Muscle of arm (tissue), 12 donors: ENCODE measurements around the gene GPR152. TPM values are rescaled to one million over a fixed set of nuclear protein-coding genes. Genes with fewer than 3 reads are reported as not detected.

Experiments used
- DNase-seq: peaks from one replicate; pipeline ENCODE4 v3.0.0-alpha.2; 2013
- polyA plus RNA-seq, 12 donors: library from polyadenylated mRNA; unstranded; fragments of 120-200 nt; gene quantifications; one replicate each; pipeline ENCODE4 v1.2.1, GENCODE V29; 2013; ENCODE audit not compliant: insufficient read length in 12 of 12

Gene GPR152
- polyA plus RNA-seq, 12 donors: not detected

GRCh38 chr11:67440229-67441097 is 12.1 kb downstream of the GPR152 start:
- DNase-seq: no peak

GRCh38 chr11:67439321-67440228 is 13.0 kb downstream of the GPR152 start:
- no peak for DNase-seq

DNA sequence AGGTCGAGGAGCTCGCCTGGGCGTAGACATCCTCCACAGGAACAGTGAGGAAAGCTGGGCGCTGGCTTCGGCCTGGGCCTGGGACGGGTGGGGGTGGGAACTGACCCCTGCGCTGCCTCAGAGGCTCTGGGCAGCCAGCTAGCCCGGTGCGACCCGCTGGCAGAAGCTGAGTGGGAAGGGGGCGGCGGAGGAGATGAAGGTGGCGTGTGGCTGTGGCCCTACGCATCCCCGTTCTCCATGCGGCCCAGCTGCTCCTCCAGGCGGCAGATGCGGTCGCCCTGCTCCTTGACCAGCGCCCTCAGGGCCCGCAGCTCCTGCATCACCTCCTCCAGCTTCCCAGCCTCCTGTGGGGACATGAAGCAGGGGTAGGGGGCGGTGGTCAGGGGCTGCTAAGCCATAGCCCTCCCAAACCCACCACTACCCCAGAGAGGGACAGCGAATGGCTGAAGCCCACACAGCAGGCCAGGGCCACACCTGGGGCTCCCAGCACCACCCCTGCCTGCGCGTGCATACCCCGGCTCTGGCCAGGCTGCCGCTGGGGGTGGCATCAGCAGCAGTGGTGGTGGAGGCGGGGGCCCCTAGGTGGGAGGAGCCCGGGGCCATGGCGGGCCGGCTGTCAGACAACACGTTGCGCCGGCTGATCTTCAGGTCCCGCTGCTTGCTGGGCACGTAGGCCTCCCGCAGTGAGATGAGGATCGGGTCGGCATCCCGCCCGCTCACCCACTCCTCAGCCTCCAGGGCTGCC is 14.2 kb downstream of the GPR152 start:
- DNase-seq: no peak

DNA sequence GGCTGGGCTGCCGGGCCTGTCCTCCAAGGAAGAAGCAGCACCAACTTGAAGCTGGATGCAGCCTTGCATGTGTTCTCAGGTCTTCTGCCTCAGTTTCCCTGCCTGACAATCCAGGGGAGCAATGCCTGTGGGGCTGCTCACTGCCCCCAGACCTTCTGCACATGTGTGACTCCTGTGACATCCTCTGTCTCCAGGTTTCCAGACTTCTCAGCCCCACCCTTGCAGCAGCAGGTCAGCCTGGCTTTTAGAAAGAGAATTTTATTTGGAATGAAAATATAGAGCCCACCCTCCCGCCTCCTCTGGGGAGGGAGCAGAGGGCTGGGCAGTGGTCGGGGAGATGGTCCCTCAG is 14.7 kb downstream of the GPR152 start:
- no peak for DNase-seq

DNA sequence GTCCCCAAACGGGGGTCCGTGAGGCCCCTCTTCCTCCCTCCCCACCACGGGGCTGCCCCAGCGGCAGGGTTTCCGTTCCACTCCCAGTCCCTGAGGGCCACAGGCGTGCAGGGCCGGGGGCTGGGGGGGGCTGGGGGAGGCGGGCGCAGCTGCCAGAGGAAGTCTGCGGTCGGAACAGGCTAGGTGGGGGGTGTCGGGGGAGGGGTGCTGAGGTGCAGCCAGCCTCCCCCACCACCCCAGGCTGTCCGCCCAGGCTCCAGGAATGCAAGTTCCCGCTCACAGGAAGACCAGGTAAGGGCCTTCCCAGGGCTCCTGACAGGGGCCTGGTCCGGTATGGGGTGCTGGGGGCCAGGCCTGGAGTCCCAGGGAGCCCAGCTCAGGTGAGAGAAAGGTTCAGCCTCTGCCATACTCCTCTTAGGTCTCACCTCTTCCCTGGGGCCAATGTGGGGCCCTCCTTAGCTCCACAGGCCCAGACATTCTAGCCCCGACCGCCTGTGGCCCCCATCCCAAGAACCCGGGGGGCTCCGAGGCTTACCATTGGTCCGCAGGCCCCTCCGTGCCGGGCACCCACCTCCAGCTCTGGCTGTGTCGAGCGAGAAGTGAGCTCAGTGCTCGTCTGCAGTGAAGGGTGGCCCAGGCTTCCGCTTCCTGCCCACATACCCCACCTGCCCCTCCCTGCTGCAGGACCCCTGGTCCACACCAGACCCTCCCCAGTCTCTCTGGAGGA is 15.3 kb downstream of the GPR152 start, which contains the start of gene PTPRCAP:
TSS of gene PTPRCAP (minus strand) at position 601 of the 727 bp plus-strand sequence. CDS start at position 538, 63 bp downstream.
- no peak for DNase-seq

GRCh38 chr11:67436459-67437081 is 16.0 kb downstream of the GPR152 start:
- DNase-seq: no peak

- DNase-seq: no peak
Observed at GRCh38 chr11:67435727-67436458, 16.6 kb downstream of the GPR152 start.

DNA sequence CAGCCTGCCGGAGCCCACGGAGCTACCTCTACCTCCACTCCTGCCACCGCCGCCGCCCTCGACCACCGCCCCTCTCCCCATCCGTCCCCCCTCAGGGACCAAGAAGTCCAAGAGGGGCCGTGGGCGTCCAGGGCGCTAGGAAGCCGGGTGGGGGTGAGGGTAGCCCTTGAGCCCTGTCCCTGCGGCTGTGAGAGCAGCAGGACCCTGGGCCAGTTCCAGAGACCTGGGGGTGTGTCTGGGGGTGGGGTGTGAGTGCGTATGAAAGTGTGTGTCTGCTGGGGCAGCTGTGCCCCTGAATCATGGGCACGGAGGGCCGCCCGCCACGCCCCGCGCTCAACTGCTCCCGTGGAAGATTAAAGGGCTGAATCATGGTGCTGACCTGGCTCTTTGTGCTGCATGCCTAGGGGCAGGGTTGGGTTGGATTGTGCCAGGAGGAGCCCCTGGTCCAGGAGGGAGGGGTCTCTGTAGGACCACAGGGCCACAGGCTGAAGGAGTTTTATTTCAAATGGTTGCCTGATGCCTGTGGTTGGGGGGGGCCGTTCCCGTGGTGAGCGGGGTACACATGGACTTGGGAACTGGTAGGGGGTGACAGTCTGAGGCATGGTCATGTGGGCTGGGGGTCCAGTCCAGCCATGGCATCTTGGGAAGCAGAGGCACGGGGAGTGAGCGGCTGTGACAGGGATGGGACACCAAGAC is 17.4 kb downstream of the GPR152 start:
- no peak for DNase-seq

DNA sequence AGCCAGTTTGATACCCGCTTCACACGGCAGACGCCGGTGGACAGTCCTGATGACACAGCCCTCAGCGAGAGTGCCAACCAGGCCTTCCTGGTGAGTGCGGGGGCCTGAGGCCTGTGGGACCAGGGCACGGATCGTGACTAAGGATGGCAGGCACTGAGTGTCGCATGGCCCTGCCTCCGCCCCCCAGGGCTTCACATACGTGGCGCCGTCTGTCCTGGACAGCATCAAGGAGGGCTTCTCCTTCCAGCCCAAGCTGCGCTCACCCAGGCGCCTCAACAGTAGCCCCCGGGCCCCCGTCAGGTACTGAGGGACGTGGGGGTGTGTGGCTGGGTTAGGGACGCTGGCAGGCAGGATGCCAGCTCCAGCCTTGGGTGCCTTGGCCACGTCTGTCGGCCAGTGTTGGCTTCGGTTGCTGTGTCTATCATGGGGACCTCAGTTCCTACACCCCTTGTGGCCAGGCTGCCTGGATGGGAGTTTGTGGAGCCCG is 18.1 kb downstream of the GPR152 start:
- no peak for DNase-seq

GRCh38 chr11:67433536-67434394 is 18.8 kb downstream of the GPR152 start:
- DNase-seq: no peak

- DNase-seq: no peak
Observed at GRCh38 chr11:67432655-67433349, 19.7 kb downstream of the GPR152 start.

DNA sequence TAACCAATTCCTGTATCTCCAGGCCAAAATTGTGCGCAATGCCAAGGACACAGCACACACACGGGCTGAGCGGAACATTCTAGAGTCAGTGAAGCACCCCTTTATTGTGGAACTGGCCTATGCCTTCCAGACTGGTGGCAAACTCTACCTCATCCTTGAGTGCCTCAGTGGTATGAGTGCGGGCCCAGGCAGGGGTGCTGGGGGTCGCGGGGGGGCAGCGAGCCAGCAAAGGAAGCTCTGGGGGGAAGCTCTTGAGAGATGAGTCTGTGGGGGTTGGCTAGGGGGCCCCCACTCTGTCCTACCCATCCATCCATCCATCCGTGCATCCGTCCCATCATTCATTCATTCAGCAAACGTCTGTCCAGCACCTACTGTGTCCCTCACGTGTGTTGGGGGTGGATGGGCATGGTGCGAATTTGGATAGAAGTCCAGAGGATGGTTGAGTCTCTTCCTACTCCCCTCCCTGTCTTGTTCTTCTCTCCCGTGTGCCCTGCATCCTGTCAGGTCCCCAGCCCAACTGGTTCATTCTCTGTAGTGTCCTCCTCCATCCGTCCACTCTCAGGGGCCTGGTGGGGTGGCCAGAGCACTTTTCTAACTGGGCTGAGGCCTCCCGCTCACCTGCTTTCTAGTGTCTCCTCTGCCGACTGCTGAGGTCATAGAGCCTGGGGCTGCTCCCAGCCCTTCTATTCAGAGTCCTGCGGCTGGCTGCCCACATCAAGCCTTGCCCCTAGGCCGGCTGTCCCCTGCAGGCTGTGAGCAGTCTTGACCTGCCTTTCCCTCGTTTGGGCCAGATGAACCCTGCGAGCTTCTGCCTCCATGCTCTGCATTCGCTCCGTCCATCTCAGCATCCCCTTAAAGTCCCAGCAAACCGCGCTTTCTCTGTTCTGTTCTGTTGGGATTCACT is 20.9 kb downstream of the GPR152 start:
- no peak for DNase-seq

DNA sequence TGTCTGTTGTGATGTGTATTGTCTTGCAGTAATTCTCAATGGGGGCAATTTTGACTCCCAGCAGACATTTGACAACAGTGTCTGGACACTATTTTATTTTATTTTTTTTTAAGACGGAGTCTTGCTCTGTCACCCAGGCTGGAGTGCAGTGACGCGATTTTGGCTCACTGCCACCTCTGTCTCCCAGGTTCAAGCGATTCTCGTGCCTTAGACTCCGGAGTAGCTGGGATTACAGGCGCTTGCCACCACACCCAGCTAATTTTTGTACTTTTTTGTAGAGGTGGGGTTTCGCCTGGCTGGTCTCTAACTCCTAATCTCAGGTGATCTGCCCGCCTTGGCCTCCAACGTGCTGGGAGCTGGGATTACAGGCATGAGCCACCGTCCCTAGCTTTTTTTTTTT is 22.8 kb downstream of the GPR152 start:
- no peak for DNase-seq

GRCh38 chr11:67429038-67429668 is 23.4 kb downstream of the GPR152 start:
- DNase-seq: no peak

DNA sequence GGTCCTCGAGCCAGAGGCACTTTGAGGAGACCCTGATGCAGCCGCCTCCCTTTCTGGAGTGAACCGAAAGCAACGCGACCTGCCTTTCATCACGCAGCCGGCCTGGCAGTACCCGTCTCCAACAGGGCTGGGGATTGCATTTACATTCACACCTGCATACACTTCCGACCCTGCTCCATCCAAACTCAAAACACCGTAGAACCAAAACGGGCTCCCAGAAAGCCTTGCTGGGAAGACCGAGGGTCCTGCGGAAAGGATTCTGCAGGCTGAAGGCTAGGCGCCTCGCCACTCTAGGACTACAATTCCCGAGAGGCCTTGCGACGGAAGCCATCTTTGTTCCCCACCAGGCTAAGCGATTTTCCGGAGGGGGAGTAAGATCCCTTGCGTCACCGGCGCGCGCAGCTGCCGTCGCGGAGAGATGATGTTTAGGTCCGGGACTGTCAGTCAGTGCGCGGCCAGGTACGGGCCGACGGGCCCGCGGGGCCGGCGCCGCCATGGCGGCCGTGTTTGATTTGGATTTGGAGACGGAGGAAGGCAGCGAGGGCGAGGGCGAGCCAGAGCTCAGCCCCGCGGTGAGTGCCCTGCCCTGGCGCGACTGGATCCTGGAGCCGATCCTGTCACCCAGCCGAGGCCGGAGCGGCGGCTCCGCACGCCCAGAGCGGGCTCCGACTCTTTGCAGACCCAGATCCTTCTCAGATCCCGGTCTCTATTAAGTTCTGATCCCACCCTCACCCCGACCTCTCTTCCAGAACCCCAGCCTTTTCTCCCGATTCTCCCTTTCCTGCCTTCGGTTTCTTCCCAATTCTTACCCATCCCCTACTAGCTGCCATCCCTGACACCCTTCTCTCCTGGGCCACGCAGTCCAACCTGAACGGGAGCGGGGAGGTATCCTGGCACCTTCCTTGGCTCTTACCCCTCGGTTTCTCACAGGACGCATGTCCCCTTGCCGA is 24.2 kb downstream of the GPR152 start, which contains the start of gene RPS6KB2:
TSS of gene RPS6KB2 (plus strand) at position 443 of the 950 bp plus-strand sequence. CDS start at position 495, 52 bp downstream.
- peak; percentile 99 for DNase-seq
